ENCODE results near the gene ENO1. TPM values are rescaled to one million over a fixed set of nuclear protein-coding genes. Genes with fewer than 3 reads are reported as not detected.

The ENO1 gene
- total RNA-seq, 1 donor from 2014 or later = 3,637 TPM

- DNase-seq (ENCODE audit: low spot score) = no peak
- peak overlapping the region; percentile 98 for H3K27ac Mint-ChIP-seq
- H3K36me3 Mint-ChIP-seq (ENCODE audit: low read depth) = peaks cover 88% of the 10 kb centered on the region
- peaks cover 49% of the 10 kb centered on the region for H3K4me1 Mint-ChIP-seq (ENCODE audit: low read depth)
- intact Hi-C loops (cut with micrococcal nuclease) = loop anchor here (2.0 to 10.0 kb wide), 3 partner anchors 16 to 172 kb away; partner anchors contain the start of gene RERE
- H3K9me3 Mint-ChIP-seq = no peaks in the 10 kb centered on the region
- H3K4me3 Mint-ChIP-seq (ENCODE audit: low read depth) = peak overlapping the region; percentile 98
- no peaks in the 10 kb centered on the region for H3K27me3 Mint-ChIP-seq (ENCODE audit: low read depth)
Observed at GRCh38 chr1:8874230-8875201, 4.0 kb downstream of the ENO1 start.

GRCh38 chr1:8873506-8874229 is 4.8 kb downstream of the ENO1 start:
- Mint-ChIP-seq H3K4me3 (ENCODE audit: low read depth) (peak overlapping the region; percentile 98), H3K27me3 (ENCODE audit: low read depth) (no peaks in the 10 kb centered on the region), H3K27ac (peak overlapping the region; percentile 53), H3K36me3 (ENCODE audit: low read depth) (peaks cover 95% of the 10 kb centered on the region), H3K4me1 (ENCODE audit: low read depth) (peaks cover 54% of the 10 kb centered on the region), H3K9me3 (no peaks in the 10 kb centered on the region)
- peak; percentile 56 for DNase-seq (ENCODE audit: low spot score)
- intact Hi-C loops (cut with micrococcal nuclease) = loop anchor here (2.0 to 10.0 kb wide), 2 partner anchors 15 to 59 kb away; partner anchors contain the start of gene RERE

- peak overlapping the region; percentile 53 for H3K27ac Mint-ChIP-seq
- H3K9me3 Mint-ChIP-seq = no peaks in the 10 kb centered on the region
- peaks cover 94% of the 10 kb centered on the region for H3K36me3 Mint-ChIP-seq (ENCODE audit: low read depth)
- H3K27me3 Mint-ChIP-seq (ENCODE audit: low read depth) = no peaks in the 10 kb centered on the region
- DNase-seq (ENCODE audit: low spot score) = no peak
- H3K4me1 Mint-ChIP-seq (ENCODE audit: low read depth) = peaks cover 54% of the 10 kb centered on the region
- peak overlapping the region; percentile 98 for H3K4me3 Mint-ChIP-seq (ENCODE audit: low read depth)
- intact Hi-C loops (cut with micrococcal nuclease) = loop anchor here (10.0 kb wide), 1 partner anchor 58 kb away; the partner anchor contains the start of gene RERE
Observed at GRCh38 chr1:8873001-8873400, 5.5 kb downstream of the ENO1 start.

GRCh38 chr1:8871965-8872399 is 6.5 kb downstream of the ENO1 start:
- Mint-ChIP-seq H3K27me3 (ENCODE audit: low read depth) (no peaks in the 10 kb centered on the region), H3K9me3 (no peaks in the 10 kb centered on the region), H3K4me3 (ENCODE audit: low read depth) (peak overlapping the region; percentile 98), H3K36me3 (ENCODE audit: low read depth) (peaks cover 94% of the 10 kb centered on the region), H3K27ac (peak overlapping the region; percentile 80), H3K4me1 (ENCODE audit: low read depth) (peaks cover 59% of the 10 kb centered on the region)
- intact Hi-C loops (cut with micrococcal nuclease) = loop anchor here (10.0 kb wide), 1 partner anchor 57 kb away; the partner anchor contains the start of gene RERE
- DNase-seq (ENCODE audit: low spot score) = no peak

GRCh38 chr1:8871539-8871935 is 6.9 kb downstream of the ENO1 start:
- Mint-ChIP-seq H3K27me3 (ENCODE audit: low read depth) (no peaks in the 10 kb centered on the region), H3K4me1 (ENCODE audit: low read depth) (peaks cover 62% of the 10 kb centered on the region), H3K27ac (peak overlapping the region; percentile 80), H3K36me3 (ENCODE audit: low read depth) (peaks cover 94% of the 10 kb centered on the region), H3K9me3 (no peaks in the 10 kb centered on the region), H3K4me3 (ENCODE audit: low read depth) (peak overlapping the region; percentile 98)
- intact Hi-C loops (cut with micrococcal nuclease) = loop anchor here (10.0 kb wide), 1 partner anchor 57 kb away; the partner anchor contains the start of gene RERE
- no peak for DNase-seq (ENCODE audit: low spot score)

- intact Hi-C loops (cut with micrococcal nuclease) = loop anchor here (10.0 kb wide), 1 partner anchor 56 kb away; the partner anchor contains the start of gene RERE
- no peak for DNase-seq (ENCODE audit: low spot score)
- Mint-ChIP-seq H3K4me1 (ENCODE audit: low read depth) (peaks cover 63% of the 10 kb centered on the region), H3K27me3 (ENCODE audit: low read depth) (no peaks in the 10 kb centered on the region), H3K9me3 (no peaks in the 10 kb centered on the region), H3K4me3 (ENCODE audit: low read depth) (peak overlapping the region; percentile 49), H3K27ac (peak overlapping the region; percentile 80), H3K36me3 (ENCODE audit: low read depth) (peaks cover 93% of the 10 kb centered on the region)
Observed at GRCh38 chr1:8870616-8871538, 7.6 kb downstream of the ENO1 start.

GRCh38 chr1:8870103-8870502 is 8.4 kb downstream of the ENO1 start:
- Mint-ChIP-seq H3K9me3 (no peaks in the 10 kb centered on the region), H3K27ac (peak overlapping the region; percentile 51), H3K4me3 (ENCODE audit: low read depth) (peak overlapping the region; percentile 43), H3K36me3 (ENCODE audit: low read depth) (peaks cover 93% of the 10 kb centered on the region), H3K4me1 (ENCODE audit: low read depth) (peaks cover 57% of the 10 kb centered on the region), H3K27me3 (ENCODE audit: low read depth) (no peaks in the 10 kb centered on the region)
- DNase-seq (ENCODE audit: low spot score) = no peak
- intact Hi-C loops (cut with micrococcal nuclease) = loop anchor here (10.0 kb wide), 1 partner anchor 55 kb away; the partner anchor contains the start of gene RERE

GRCh38 chr1:8867878-8868567 is 10.5 kb downstream of the ENO1 start:
- no peak overlapping the region for H3K4me3 Mint-ChIP-seq (ENCODE audit: low read depth)
- no peaks in the 10 kb centered on the region for H3K9me3 Mint-ChIP-seq
- H3K4me1 Mint-ChIP-seq (ENCODE audit: low read depth) = peaks cover 49% of the 10 kb centered on the region
- peaks cover 94% of the 10 kb centered on the region for H3K36me3 Mint-ChIP-seq (ENCODE audit: low read depth)
- intact Hi-C loops (cut with micrococcal nuclease) = no loop called here
- no peak for DNase-seq (ENCODE audit: low spot score)
- H3K27me3 Mint-ChIP-seq (ENCODE audit: low read depth) = no peaks in the 10 kb centered on the region
- H3K27ac Mint-ChIP-seq = peak overlapping the region; percentile 44

GRCh38 chr1:8866792-8867415 is 11.6 kb downstream of the ENO1 start:
- no peak for DNase-seq (ENCODE audit: low spot score)
- peak overlapping the region; percentile 33 for H3K4me3 Mint-ChIP-seq (ENCODE audit: low read depth)

GRCh38 chr1:8866173-8866791 is 12.2 kb downstream of the ENO1 start:
- H3K4me1 Mint-ChIP-seq (ENCODE audit: low read depth) = peaks cover 39% of the 10 kb centered on the region
- no peak overlapping the region for H3K4me3 Mint-ChIP-seq (ENCODE audit: low read depth)
- no peaks in the 10 kb centered on the region for H3K27me3 Mint-ChIP-seq (ENCODE audit: low read depth)
- H3K9me3 Mint-ChIP-seq = no peaks in the 10 kb centered on the region
- H3K36me3 Mint-ChIP-seq (ENCODE audit: low read depth) = peaks cover 94% of the 10 kb centered on the region
- intact Hi-C loops (cut with micrococcal nuclease) = no loop called here
- no peak for DNase-seq (ENCODE audit: low spot score)
- H3K27ac Mint-ChIP-seq = peak overlapping the region; percentile 76

More at GRCh38 chr1:8866792-8867415, 11.6 kb downstream of the ENO1 start:
- Mint-ChIP-seq H3K27me3 (ENCODE audit: low read depth) (no peaks in the 10 kb centered on the region), H3K27ac (peak overlapping the region; percentile 76), H3K36me3 (ENCODE audit: low read depth) (peaks cover 94% of the 10 kb centered on the region), H3K4me1 (ENCODE audit: low read depth) (peaks cover 45% of the 10 kb centered on the region), H3K9me3 (no peaks in the 10 kb centered on the region)
- intact Hi-C loops (cut with micrococcal nuclease) = no loop called here
